Gastrocnemius medialis (tissue), 4 donors: Measurements from ENCODE around the gene LRP1.

ENCODE experiments used
- CTCF ChIP-seq, 5 experiments: fragments of 450-650 bp in 3 of 5; fragments of 200-600 bp in 2 of 5; sonication (generic) in 2 of 5; IDR thresholded peaks in 4 of 5; conservative IDR thresholded peaks in 1 of 5; 1 replicate in 4 of 5; 2 replicates in 1 of 5; pipeline ENCODE4 v1.5.1; 2016 to 2019; ENCODE audit warnings: antibody characterized with exemption in 5 of 5, mild to moderate bottlenecking in 3 of 5, moderate library complexity in 3 of 5
- POLR2A ChIP-seq, 2 donors: fragments of 450-650 bp; IDR thresholded peaks; one replicate each; pipeline ENCODE4 v1.6.1; 2017; ENCODE audit warnings: antibody characterized with exemption in 2 of 2, mild to moderate bottlenecking in 2 of 2, moderate library complexity in 2 of 2

DNA sequence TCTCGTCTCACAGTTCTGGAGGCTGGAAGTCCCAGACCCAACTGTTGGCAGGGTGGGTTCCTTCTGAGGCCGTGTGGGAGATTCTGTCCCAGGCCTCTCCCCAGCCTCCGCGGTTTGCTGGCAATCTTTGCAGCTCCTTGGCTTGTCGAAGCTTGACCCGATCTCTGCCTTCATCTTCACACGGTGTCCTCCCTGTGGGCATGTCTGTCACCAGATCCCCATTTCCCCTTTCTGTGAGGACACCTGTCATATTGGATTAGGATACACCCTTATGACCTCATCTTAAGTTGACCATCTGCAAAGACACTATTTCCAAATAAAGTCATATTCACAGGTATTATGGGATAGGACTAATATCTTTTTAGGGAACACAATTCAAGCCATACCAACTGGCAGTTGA is 41.7 kb downstream of the LRP1 start:
- TF ChIP-seq CTCF (IDR thresholded peaks at IDR 0.05 in 4 of 5, conservative IDR thresholded peaks at IDR 0.05 in 1 of 5) (no peak), POLR2A (IDR thresholded peaks at IDR 0.05) (no peak)
